Measurements from ENCODE around the gene USP16.
"Not testable (repeated sequence)": the region's sequence is repeated elsewhere in the genome, so short reads cannot be mapped to it uniquely, and the experiment has no call there.

GRCh38 chr21:29076731-29077640 lies 52.5 kb downstream of the USP16 start:
- TF ChIP-seq POLR2A (IDR thresholded peaks at IDR 0.05; ENCODE audit: extremely low read depth, insufficient read length); CTCF (IDR thresholded peaks at IDR 0.05; ENCODE audit: low read depth, low read length); MAX (IDR thresholded peaks at IDR 0.05; ENCODE audit: low read depth, low read length); MYC (IDR thresholded peaks at IDR 0.05; ENCODE audit: low read depth, low read length): not testable (repeated sequence)
